Omental fat pad (tissue), 4 donors: ENCODE results near the gene SULF2. TPM values are rescaled to one million over a fixed set of nuclear protein-coding genes. Genes with fewer than 3 reads are reported as not detected.

ENCODE experiments used
- ATAC-seq: fragments of 150-250 bp; one replicate; pipeline ENCODE4 v1.9.1; 2016; ENCODE audit warnings: mild to moderate bottlenecking, moderate library complexity; ENCODE audit not compliant: low FRiP score
- DNase-seq: peaks from one replicate; pipeline ENCODE4 v3.0.0-alpha.2; 2019; ENCODE audit warnings: low spot score
- CTCF ChIP-seq, 3 donors: fragments of 450-650 bp; IDR thresholded peaks; one replicate each; pipeline ENCODE4 v1.5.1; 2016 to 2017; ENCODE audit warnings: antibody characterized with exemption in 3 of 3, mild to moderate bottlenecking in 3 of 3, moderate library complexity in 2 of 3
- total RNA-seq, 4 donors: library from RNA; depleted of rRNA; stranded (reverse); fragments of >200 nt; gene quantifications; one replicate each; pipeline ENCODE4 v1.1.0, GENCODE V29; 2016

The SULF2 gene
- total RNA-seq, 4 donors from 2014 or later: 51.8 to 100 (median 68.1) TPM

- DNase-seq: no peak
- ATAC-seq: no peak
- TF ChIP-seq CTCF (IDR thresholded peaks at IDR 0.05): no peak
Observed at GRCh38 chr20:47672166-47672565, 113.1 kb downstream of the SULF2 start.

- no peak for DNase-seq
- no peak for TF ChIP-seq CTCF (IDR thresholded peaks at IDR 0.05)
- ATAC-seq: no peak
Observed at GRCh38 chr20:47670913-47671312, 114.4 kb downstream of the SULF2 start.

GRCh38 chr20:47669927-47670890 is 115.1 kb downstream of the SULF2 start:
- TF ChIP-seq CTCF (IDR thresholded peaks at IDR 0.05): no peak
- no peak for DNase-seq
- ATAC-seq: no peak

GRCh38 chr20:47669489-47669888 is 115.8 kb downstream of the SULF2 start:
- no peak for DNase-seq
- no peak for TF ChIP-seq CTCF (IDR thresholded peaks at IDR 0.05)
- no peak for ATAC-seq

DNA sequence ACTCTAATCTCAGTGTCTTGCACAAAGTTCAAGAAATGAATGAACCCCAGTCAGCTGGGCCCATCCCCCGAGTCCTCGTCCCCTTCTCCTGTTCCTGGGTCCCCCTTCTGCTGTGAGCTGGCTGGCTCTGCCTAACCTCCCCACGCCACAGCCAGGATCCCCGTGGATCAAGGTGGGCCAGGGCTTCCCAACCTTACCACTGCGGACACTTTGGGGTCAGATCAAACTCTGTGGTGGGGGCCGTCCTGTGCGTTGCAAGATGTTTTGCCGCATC is 116.2 kb downstream of the SULF2 start:
- no peak for TF ChIP-seq CTCF (IDR thresholded peaks at IDR 0.05)
- DNase-seq (no peak), ATAC-seq (no peak)

DNA sequence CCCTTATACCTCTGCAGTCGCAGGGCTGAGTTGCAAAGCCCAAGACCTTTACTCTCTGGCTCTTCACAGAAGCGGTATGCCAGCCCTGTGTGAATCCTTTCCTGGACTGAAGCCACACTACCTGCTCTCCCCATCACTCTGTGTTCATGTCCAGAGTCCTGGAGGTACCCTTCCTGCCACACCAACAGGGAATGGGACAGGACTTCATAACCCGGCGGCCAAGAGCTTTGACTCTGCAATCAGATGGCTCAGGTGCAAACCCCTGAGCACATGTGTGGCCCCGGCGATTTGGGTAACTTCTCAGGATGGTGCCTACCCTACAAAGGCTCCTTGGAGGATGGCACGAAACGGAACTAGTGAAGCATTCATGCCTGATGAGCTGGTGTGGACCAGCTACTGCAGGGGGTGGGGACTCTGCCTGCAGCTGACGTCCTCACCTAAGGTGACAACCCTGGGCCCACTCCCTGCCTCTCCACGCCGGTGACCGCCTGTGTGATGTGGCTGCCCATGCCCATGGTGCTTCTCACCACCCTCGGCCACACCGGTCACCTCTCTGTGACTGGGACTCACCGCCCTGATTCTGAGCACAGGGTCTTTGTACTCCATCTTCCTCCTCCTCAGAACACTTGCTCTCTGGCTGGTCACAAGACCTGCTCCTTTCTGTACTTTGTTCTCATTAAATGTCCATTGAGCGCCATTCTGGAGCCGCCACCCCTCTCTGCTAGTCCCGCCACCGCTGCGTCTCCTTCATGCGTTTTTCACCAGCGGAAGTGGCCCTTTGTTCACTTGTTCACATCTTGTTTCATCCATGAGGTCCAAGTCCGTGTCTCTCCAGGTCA is 116.7 kb downstream of the SULF2 start:
- TF ChIP-seq CTCF (IDR thresholded peaks at IDR 0.05): no peak
- DNase-seq (no peak), ATAC-seq (no peak)
